Neuronal stem cell (in vitro differentiated cells): ENCODE data around the gene SUN2. TPM values are rescaled to one million over a fixed set of nuclear protein-coding genes. Genes with fewer than 3 reads are reported as not detected.
A peak's percentile ranks its signal among the peaks of the same experiment; 100 is the strongest.
"Not testable (repeated sequence)": the region's sequence is repeated elsewhere in the genome, so short reads cannot be mapped to it uniquely, and the experiment has no call there.

Source experiments
- DNase-seq: peaks from one replicate; pipeline ENCODE4 v3.0.0-alpha.2; 2013; ENCODE audit warnings: low spot score
- H2AFZ ChIP-seq: one replicate; pipeline ENCODE4 v1.6.1; 2013; ENCODE audit warnings: mild to moderate bottlenecking, low read length, inconsistent platforms
- H2AK5ac ChIP-seq: 2 replicates; pipeline ENCODE4 v1.6.1; 2013; ENCODE audit warnings: low read depth, mild to moderate bottlenecking, inconsistent platforms, low read length, moderate library complexity, mixed read lengths
- H2BK120ac ChIP-seq: 2 replicates; pipeline ENCODE4 v1.6.1; 2013; ENCODE audit warnings: low read depth, mild to moderate bottlenecking, inconsistent platforms, low read length, moderate library complexity, mixed read lengths
- H2BK12ac ChIP-seq: one replicate; pipeline ENCODE4 v1.6.1; 2013; ENCODE audit warnings: low read length, inconsistent platforms
- H2BK15ac ChIP-seq: 2 replicates; pipeline ENCODE4 v1.6.1; 2013; ENCODE audit warnings: mild to moderate bottlenecking, low read length, inconsistent platforms, mixed read lengths
- H2BK5ac ChIP-seq: one replicate; pipeline ENCODE4 v1.6.1; 2013; ENCODE audit warnings: inconsistent platforms, mild to moderate bottlenecking, low read length, moderate library complexity
- H3K14ac ChIP-seq: one replicate; pipeline ENCODE4 v1.6.1; 2013; ENCODE audit warnings: low read length, inconsistent platforms
- H3K18ac ChIP-seq: 2 replicates; pipeline ENCODE4 v1.6.1; 2013; ENCODE audit warnings: low read length, inconsistent platforms
- H3K23ac ChIP-seq: 2 replicates; pipeline ENCODE4 v1.6.1; 2013; ENCODE audit warnings: low read depth, mild to moderate bottlenecking, mixed read lengths, low read length, inconsistent platforms; ENCODE audit not compliant: poor library complexity
- H3K27ac ChIP-seq: replicated peaks from 3 replicates; pipeline ENCODE4 v1.5.1; 2013; ENCODE audit warnings: low read length, inconsistent platforms
- H3K27me3 ChIP-seq, 3 experiments: 2 replicates each; pipeline ENCODE4 v1.6.1; 2013; ENCODE audit warnings: low read length in 3 of 3, mild to moderate bottlenecking in 2 of 3, inconsistent platforms in 1 of 3, low read depth in 1 of 3, mixed read lengths in 1 of 3, moderate library complexity in 1 of 3; ENCODE audit not compliant: control insufficient read depth in 3 of 3, insufficient read depth in 3 of 3
- H3K36me3 ChIP-seq, 2 donors: replicated peaks in 1 of 2; 2 replicates each; pipeline ENCODE4 v1.6.1; 2013; ENCODE audit warnings: low read length in 2 of 2; ENCODE audit not compliant: control insufficient read depth in 2 of 2, insufficient read depth in 2 of 2
- H3K4ac ChIP-seq: 2 replicates; pipeline ENCODE4 v1.6.1; 2013; ENCODE audit warnings: inconsistent platforms, mild to moderate bottlenecking, low read length, moderate library complexity
- H3K4me1 ChIP-seq, 2 donors: 1 replicate in 1 of 2; 2 replicates in 1 of 2; pipeline ENCODE4 v1.6.1; 2013; ENCODE audit warnings: low read length in 2 of 2, low read depth in 1 of 2; ENCODE audit not compliant: control insufficient read depth in 2 of 2, insufficient read depth in 1 of 2
- H3K4me2 ChIP-seq: one replicate; pipeline ENCODE4 v1.6.1; 2013; ENCODE audit warnings: mild to moderate bottlenecking, low read length, inconsistent platforms; ENCODE audit not compliant: insufficient read depth, poor library complexity, severe bottlenecking
- H3K4me3 ChIP-seq, 2 donors: 2 replicates each; pipeline ENCODE4 v1.5.1; 2013; ENCODE audit warnings: low read length in 2 of 2, mild to moderate bottlenecking in 2 of 2, inconsistent platforms in 1 of 2, moderate library complexity in 1 of 2
- H3K79me1 ChIP-seq: one replicate; pipeline ENCODE4 v1.6.1; 2013; ENCODE audit warnings: low read depth, mild to moderate bottlenecking, inconsistent platforms, low read length, moderate library complexity
- H3K9ac ChIP-seq: one replicate; pipeline ENCODE4 v1.6.1; 2013; ENCODE audit warnings: mild to moderate bottlenecking, low read depth, low read length, inconsistent platforms; ENCODE audit not compliant: poor library complexity
- H3K9me3 ChIP-seq, 2 donors: replicated peaks in 1 of 2; 2 replicates each; pipeline versions ENCODE3 to v1.6.1; 2013; ENCODE audit warnings: low read length in 2 of 2, mild to moderate bottlenecking in 2 of 2, inconsistent platforms in 1 of 2, low read depth in 1 of 2, mixed read lengths in 1 of 2, moderate library complexity in 1 of 2; ENCODE audit not compliant: control insufficient read depth in 2 of 2, insufficient read depth in 1 of 2
- H4K8ac ChIP-seq: one replicate; pipeline ENCODE4 v1.6.1; 2013; ENCODE audit warnings: low read depth, mild to moderate bottlenecking, inconsistent platforms, low read length, moderate library complexity
- H4K91ac ChIP-seq: one replicate; pipeline ENCODE4 v1.6.1; 2013; ENCODE audit warnings: low read length, low read depth, mild to moderate bottlenecking, inconsistent platforms; ENCODE audit not compliant: poor library complexity
- WGBS, 2 donors: extraction: QIAGEN DNeasy Blood & Tissue Kit; methylation state at CpG; one replicate each; pipeline ENCODE4 v1.1.7; 2013; ENCODE audit warnings: missing lambda C conversion rate in 2 of 2, mixed read lengths in 1 of 2; ENCODE audit not compliant: insufficient read length in 2 of 2, insufficient replicate concordance in 1 of 2; ENCODE audit errors: extremely low coverage in 2 of 2; 5-methylcytosine and 5-hydroxymethylcytosine counted together
- polyA plus RNA-seq, 2 experiments: library from polyadenylated mRNA; stranded (reverse); fragments of 200-250 nt; gene quantifications; one replicate each; pipeline ENCODE4 v1.2.3, GENCODE V29; 2013

The SUN2 gene
- polyA plus RNA-seq (2013, experiment 1 of 2), result 19.4 TPM
- 19.4 TPM for polyA plus RNA-seq (2013, experiment 2 of 2)

GRCh38 chr22:38755911-38756532 is at the start of gene SUN2:
Gene SUN2 (minus strand): TSS chr22:38755998. CDS start chr22:38752628, 3,370 bp downstream.
- Histone ChIP-seq H2BK5ac (no peak within 1 kb of the TSS), H2BK12ac (no peak within 1 kb of the TSS), H3K4me2 (peak within 1 kb of the TSS; percentile 89), H2AFZ (peak within 1 kb of the TSS; percentile 95), H3K9ac (peak within 1 kb of the TSS; percentile 89), H4K8ac (no peak within 1 kb of the TSS), H3K27ac (peak within 1 kb of the TSS; percentile 54), H3K18ac (peak within 1 kb of the TSS; percentile 97), H4K91ac (no peak within 1 kb of the TSS), H3K4me3 (peak within 1 kb of the TSS; percentile 66 to 86), H3K36me3 (peaks cover 10 to 25% of the 10 kb centered on the region in 2 donors), H2BK15ac (peak within 1 kb of the TSS; percentile 92), H3K9me3 (no peaks in the 10 kb centered on the region), H3K4me1 (peaks cover 6 to 13% of the 10 kb centered on the region in 2 donors), H3K14ac (peak within 1 kb of the TSS; percentile 17), H3K27me3 (peaks cover 0 to 7% (median 0%) of the 10 kb centered on the region in 3 experiments), H3K79me1 (peaks cover 2% of the 10 kb centered on the region), H3K4ac (peak within 1 kb of the TSS; percentile 97), H2AK5ac (peak within 1 kb of the TSS; percentile 82), H3K23ac (peak within 1 kb of the TSS; percentile 67), H2BK120ac (peak within 1 kb of the TSS; percentile 44)
- WGBS, 2 donors, result no CpG with 5 or more reads among the region's 68 CpGs
- DNase-seq, result peak; percentile 75

- H3K18ac ChIP-seq, H2BK15ac ChIP-seq, H2AFZ ChIP-seq, H3K9me3 ChIP-seq, H4K91ac ChIP-seq, H3K4me1 ChIP-seq, H3K4me2 ChIP-seq, H3K14ac ChIP-seq, H4K8ac ChIP-seq, H2BK12ac ChIP-seq, H2AK5ac ChIP-seq, H3K36me3 ChIP-seq, H3K4me3 ChIP-seq, H3K23ac ChIP-seq, DNase-seq, H2BK5ac ChIP-seq, H2BK120ac ChIP-seq, H3K4ac ChIP-seq, H3K9ac ChIP-seq, H3K79me1 ChIP-seq, H3K27ac ChIP-seq: not testable (repeated sequence)
- no CpG with 5 or more reads among the region's 8 CpGs for WGBS, 2 donors
- peaks cover 0 to 16% (median 2%) of the 10 kb centered on the region in 3 experiments for H3K27me3 ChIP-seq
Measured at GRCh38 chr22:38805041-38805593, 49.3 kb upstream of the SUN2 start.

- Histone ChIP-seq H3K14ac (no peak overlapping the region), H3K27me3 (peaks cover 0 to 16% (median 2%) of the 10 kb centered on the region in 3 experiments), H2BK12ac (no peak overlapping the region), H2AK5ac (no peak overlapping the region), H2BK15ac (no peak overlapping the region), H3K9me3 (peaks cover 0 to 3% of the 10 kb centered on the region in 2 donors), H3K23ac (no peak overlapping the region), H3K36me3 (no peaks in the 10 kb centered on the region), H3K4me3 (no peak overlapping the region), H4K8ac (no peak overlapping the region), H3K4me1 (peaks cover 0 to 2% of the 10 kb centered on the region in 2 donors), H2BK120ac (no peak overlapping the region), H3K4me2 (no peak overlapping the region), H2AFZ (no peak overlapping the region), H3K4ac (no peak overlapping the region), H4K91ac (no peak overlapping the region), H3K18ac (no peak overlapping the region), H3K79me1 (no peaks in the 10 kb centered on the region), H2BK5ac (no peak overlapping the region), H3K9ac (no peak overlapping the region), H3K27ac (no peak overlapping the region)
- no peak for DNase-seq
- no CpG with 5 or more reads among the region's 10 CpGs for WGBS, 2 donors
Measured at GRCh38 chr22:38802671-38803121, 46.9 kb upstream of the SUN2 start.

- no CpG with 5 or more reads among the region's 6 CpGs for WGBS, 2 donors
- H2BK12ac ChIP-seq, result no peak overlapping the region
- no peak overlapping the region for H3K9ac ChIP-seq
- no peak overlapping the region for H2AFZ ChIP-seq
- no peak overlapping the region for H3K4ac ChIP-seq
- H3K27me3 ChIP-seq, result peaks cover 0 to 33% (median 2%) of the 10 kb centered on the region in 3 experiments
- H3K23ac ChIP-seq, result no peak overlapping the region
- H2BK120ac ChIP-seq, result no peak overlapping the region
- H4K8ac ChIP-seq, result no peak overlapping the region
- no peak overlapping the region for H3K4me3 ChIP-seq
- H3K4me2 ChIP-seq, result no peak overlapping the region
- H3K4me1 ChIP-seq, result peaks cover 0 to 2% of the 10 kb centered on the region in 2 donors
- peaks cover 0 to 3% of the 10 kb centered on the region in 2 donors for H3K9me3 ChIP-seq
- H2BK15ac ChIP-seq, result no peak overlapping the region
- no peak overlapping the region for H3K27ac ChIP-seq
- H2BK5ac ChIP-seq, result no peak overlapping the region
- no peak overlapping the region for H3K14ac ChIP-seq
- no peak overlapping the region for H4K91ac ChIP-seq
- H3K36me3 ChIP-seq, result no peaks in the 10 kb centered on the region
- no peak overlapping the region for H3K18ac ChIP-seq
- no peaks in the 10 kb centered on the region for H3K79me1 ChIP-seq
- no peak overlapping the region for H2AK5ac ChIP-seq
- DNase-seq, result no peak
Measured at GRCh38 chr22:38799265-38800002, 43.6 kb upstream of the SUN2 start.
